HG03025 (cell line): ENCODE measurements around the gene GAS7.

Experiments used
- ATAC-seq: cut with Tn5 transposase; IDR thresholded peaks from one replicate; pipeline ENCODE4 v1.9.1; 2021; ENCODE audit warnings: mild to moderate bottlenecking, moderate library complexity; ENCODE audit not compliant: unreplicated experiment, low FRiP score

The GAS7 gene

DNA sequence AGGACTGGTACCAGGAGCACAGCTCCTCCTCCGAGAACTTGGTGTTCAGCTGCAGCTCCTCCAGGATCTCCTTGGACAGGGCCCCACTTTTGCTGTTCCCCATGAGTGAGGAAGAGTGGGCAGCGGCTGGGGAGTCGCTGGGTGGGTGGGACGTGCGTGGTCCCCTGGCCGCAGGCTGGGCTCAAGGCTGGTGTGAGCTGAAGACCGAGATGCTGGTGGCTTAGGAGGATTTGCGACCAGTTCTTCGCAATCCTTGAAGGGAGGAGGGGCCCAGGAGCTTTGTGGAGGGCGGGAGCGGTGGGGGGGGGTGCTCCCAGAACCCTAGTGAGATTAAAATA is 293.4 kb downstream of the GAS7 start, which contains the start of gene RCVRN:
RCVRN (minus strand) TSS at position 194 of the 338 bp plus-strand sequence; CDS start at position 103, 91 bp downstream.
- no peak for ATAC-seq

DNA sequence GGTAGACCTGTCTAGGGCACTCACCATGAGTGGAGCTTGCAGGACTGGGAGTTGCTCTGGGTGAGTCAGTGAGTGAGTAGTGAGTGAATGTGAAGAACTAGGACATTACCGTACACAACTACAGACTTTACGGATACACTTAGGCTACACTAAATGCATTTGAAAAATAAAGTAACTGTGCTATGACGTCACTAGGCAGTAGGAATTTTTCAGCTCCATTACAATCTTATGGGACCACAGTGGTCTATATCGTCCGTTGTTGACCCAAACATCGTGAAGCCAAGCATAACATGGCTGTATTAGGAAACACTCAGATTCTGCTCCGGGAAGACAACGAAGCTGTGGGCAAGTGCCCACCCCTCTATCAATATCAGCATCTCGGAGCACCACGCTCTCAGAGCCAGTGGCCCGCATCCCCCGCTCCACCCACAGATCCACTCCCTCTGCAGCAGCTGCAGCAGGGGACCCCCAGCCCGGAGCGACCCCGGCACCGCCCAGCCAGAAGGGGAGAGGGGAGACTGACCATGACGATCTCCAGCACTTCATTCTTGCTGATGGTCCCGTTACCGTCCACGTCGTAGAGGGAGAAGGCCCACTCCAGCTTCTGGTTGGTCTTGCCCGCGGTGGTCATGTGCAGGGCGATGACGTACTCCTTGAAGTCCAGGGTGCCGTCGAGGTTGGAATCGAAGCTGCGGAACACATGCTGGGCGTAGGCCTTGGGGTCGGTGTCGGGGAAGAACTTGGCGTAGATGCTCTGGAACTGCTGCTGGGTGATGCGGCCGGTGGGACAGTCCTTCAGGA is 293.9 kb downstream of the GAS7 start:
- no peak for ATAC-seq

DNA sequence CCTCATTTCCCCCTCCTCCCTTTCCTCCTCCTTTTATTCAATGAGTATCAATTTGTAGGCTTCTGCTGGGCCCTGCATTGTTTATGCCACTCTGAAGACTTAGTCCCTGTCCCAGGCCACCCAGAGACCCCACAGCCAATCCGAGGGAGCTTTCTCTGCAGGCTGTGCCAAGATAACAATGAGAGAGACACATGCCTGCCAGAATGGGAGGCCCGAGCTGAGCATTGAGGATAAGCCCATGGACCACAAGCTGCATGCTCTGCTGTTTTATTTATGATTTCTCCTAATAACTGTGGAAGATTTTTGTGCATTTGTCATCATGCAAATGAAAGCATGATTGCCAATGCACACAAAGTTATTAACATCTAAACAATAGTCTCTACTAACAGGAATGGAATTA is 296.3 kb downstream of the GAS7 start:
- no peak for ATAC-seq

DNA sequence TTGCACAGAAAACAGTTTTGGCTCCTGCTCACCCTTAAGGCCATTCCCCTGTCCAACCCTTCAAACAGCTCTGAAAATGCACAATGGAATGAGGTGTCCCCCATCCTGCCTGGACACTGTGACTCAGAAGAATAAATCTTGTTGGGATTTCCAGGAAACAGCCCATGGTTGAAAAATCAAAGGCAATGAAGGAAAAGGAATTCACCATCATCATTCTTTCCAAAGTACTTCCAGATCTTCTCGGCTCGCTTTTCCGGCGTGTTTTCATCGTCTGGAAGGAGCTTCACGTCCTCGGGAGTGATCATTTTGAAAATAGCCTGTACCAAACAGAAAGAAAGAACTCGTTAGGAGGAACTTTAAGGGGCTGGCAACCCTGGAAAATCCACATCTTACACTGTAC is 297.6 kb downstream of the GAS7 start:
- ATAC-seq, result no peak

DNA sequence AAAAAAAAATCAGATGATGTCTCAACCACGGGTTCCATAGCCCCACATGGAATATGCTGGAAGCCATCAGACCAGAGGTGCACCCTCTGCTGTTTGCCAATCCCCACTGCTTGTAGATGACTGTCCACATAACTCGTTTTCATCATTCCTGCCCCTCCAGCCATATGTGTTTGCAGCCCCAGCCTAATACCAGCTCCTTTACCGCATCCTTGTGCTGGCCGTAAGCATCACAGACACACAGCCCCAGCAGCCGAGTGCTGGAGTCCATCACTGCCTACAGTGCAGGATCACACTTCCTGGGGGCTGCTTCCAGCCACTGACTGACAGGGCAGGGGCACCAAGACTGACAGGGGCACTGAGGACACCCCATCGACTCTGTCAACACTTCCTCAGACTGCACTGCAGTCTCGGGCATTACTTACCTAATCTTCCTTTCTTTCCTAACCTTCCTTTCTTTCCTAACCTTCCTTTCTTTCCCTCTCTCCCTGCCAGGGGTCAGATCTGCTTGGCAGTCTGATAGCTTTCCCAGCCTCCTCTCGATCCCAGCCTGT is 298.3 kb downstream of the GAS7 start:
- ATAC-seq, result no peak

DNA sequence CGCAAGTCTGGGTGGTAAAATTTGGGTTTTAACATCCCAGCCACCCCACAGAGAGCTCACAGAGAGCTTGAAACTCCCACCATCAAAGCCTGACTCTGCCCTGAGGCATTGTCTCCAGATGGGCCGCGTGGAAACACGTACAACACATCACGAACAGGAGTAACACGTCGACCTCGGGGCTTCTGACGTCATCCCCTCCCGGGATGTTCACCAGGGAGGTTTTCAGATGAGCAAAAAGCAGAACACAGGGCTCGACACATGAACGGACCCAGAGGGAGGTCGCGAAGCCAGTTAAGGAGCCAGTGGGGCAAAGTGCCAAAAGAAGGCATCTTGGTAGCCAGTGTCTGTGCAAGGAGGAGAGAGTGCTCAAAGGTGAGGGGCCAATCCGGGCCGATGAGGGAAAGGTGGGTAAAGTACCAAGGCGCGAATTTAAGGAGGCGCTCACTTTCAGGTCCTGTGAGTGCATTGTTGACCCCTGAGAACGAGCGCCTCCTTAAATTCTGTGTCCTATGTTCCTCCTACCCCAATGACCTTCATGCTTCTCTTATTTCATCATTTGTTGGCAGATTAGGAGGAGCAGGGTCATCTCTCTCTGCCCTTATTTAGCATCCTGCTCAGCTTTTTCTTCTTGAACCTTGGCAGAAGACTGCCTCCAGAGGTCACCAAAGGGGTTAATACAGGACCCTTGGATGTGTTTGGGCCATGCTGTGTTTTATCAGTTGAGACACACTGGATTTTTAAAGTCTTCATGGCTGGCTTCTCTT is 298.9 kb downstream of the GAS7 start:
- no peak for ATAC-seq

DNA sequence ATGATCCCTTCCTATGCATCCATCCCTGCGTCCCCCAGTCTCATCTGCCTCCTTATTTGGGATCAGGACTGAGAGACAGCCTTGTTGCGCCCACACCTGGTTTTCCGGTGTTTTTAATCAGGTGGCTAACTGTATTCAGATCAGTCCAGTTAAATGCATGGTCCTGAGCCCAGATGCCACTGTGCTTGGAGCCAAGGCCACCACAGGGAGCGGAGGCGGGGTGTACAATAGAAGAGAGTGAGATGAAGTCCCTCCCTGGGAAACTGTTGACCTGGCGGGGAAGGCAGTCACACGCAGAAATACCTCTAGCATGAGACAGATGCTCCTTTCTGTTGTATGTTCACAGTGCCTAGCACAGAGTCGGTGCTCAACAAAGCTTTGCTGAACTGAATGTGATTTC is 299.6 kb downstream of the GAS7 start:
- no peak for ATAC-seq

DNA sequence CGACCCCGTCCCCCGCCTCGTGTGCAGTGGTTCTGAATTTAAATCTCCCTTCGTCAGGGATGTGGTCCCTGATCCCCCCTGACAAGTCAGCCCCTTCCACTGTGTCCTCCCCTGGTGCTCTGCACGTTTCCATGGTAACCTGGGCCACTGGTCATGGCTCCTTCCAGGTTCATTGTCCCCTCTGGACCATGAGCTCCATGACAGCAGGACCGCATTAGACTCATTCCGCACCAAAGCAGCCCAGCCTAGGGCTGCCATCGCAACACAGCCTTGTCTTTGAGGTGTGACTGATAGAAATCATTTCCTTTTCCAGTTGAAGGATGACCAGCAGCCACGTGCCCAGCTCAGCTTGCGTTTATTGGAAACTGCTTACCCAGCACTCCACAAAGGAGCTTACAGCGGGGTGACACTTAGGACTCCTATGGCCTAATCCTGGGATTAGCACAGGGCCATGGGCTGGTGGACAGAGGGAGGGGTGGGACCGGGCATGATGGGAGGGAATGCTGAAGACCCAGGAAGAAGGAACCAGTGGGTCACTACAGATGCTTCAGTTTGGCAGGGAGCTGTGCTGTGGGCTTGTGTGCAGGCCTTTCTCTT is 300.9 kb downstream of the GAS7 start:
- ATAC-seq, result no peak

DNA sequence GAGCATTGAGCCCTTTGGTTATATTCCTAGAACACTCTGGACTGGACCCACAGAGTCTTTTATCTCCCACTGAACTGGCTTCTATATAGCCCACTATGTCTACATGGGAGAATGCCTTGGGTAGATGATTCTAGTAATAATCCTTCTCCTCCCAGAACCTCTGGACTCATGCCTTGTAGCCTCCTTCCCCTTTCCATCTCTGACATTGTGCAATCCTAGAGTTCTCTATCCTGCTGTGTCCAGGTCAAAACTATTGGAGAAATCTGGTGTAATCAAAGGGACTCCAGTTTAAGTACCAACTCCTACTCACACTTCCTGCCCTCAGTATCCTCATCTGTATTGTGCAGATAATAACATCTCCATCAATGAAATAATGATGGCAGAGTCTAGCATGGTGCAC is 302.5 kb downstream of the GAS7 start:
- no peak for ATAC-seq

DNA sequence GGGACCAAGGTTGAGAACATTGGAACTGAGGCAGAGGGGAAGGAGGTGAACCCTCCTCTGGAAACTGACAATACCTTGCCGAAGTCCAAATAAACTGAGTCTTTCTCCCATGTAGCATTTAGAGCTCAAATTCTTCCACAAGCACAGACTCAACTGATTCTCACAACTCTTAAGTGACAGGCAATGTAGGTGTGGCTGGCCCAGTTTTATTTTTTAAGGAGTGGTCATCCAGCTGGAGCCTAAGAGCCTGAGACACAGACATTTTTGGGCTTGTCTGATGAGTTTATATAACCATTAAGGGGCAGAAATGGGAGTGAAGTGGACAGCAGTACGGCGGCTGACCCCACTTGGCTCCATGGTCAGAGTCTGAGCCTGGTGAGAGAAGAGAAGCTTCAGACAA is 304.2 kb downstream of the GAS7 start:
- ATAC-seq, result no peak

DNA sequence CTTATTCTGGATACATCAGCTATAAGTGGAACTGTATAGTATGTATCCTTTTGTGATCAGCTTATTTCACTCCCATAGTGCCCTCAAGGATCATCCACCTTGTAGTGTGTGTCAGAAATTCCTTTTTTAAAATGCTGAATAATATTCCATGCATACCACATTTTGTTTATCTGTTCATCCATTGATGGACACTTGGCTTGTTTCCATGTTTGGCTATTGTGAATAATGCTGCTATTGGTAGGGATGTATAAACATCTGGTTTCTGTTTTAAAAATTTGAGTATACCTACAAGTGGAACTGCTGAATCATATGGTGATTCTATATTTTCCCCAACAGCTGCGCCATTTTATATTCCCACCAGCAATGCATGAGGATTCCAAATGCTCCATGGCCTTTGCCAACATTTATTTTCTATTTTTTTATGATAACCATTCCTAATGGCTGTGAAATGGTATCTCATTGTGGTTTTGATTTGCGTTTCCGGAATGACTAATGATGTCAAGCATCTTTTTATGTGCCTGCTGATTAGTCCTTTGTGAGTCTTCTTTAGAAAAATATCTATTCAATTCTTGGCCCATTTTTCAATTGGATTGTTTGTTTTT is 304.9 kb downstream of the GAS7 start:
- no peak for ATAC-seq

DNA sequence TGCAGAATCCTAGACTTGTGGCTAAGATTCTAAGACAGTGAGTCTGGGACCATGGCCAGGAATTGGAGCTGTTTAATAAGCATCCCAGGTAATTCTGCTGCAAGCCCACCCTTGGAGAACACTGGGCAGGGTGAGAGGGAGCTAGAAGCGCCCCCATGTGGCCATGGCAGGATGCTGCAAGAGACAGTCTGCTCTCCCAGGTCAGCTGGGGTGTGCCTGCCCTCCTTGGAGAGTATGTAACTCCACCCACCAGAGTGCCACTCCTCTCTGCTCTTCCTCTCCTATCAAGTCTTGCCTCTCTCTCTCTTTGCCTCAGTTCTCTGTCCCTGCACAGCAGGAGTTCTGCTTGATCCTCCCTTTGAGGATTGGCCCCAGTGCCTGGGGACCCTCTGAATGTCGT is 308.3 kb downstream of the GAS7 start:
- no peak for ATAC-seq

DNA sequence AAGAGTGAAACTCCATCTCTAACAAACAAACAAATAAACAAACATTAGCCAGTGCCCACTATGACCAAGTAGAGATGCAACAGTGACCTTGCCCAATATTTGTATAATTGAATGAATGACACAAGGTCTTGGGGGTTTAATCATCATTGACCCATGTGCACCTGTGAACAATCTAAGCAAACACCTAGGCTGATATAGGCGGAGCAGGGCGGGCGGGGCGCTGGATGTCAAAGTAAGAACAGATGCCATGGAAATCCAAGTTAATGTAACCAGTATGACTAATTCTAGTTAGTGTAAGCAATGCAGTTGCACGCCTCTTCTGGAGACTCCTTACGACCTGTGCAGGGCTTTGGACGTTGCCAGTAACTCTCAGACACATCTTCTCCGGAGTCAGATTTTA is 310.9 kb downstream of the GAS7 start:
- no peak for ATAC-seq

DNA sequence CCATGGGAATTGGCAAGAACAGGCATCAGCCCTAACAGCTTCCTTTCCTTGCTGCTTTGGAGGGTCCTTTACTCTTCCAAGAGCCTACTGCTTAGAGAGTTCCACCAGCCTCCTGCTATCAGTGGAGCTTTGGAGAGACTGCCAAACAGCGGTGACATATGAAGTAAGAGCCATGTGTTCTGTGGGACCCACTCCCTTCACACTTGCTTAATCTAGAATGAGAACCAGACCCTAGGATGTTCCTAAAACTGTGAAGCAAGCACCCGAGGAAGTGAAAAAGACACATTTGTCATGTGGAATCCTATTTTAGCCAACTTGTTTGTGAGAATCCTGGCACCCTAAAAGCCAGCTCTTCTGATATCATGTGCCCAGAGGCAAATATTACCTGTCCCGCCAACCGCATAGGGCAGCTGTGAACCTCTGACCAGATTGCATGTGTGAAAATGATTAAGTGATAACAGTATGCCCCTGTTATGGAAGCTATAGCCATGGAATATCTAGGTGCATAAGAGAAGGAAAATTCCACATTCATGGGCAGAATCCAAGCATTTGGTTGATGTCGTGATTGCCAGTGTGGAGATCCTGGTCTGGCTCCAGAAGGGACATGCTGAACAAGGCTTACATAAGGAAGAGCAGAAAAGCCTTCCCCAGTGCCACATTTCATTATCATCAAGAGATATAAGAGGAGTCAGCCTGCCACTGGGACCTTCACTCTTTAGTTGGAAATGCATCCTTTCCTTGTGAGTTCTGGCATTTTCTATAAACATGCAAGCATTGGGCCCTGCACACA is 312.1 kb downstream of the GAS7 start:
- ATAC-seq, result no peak

DNA sequence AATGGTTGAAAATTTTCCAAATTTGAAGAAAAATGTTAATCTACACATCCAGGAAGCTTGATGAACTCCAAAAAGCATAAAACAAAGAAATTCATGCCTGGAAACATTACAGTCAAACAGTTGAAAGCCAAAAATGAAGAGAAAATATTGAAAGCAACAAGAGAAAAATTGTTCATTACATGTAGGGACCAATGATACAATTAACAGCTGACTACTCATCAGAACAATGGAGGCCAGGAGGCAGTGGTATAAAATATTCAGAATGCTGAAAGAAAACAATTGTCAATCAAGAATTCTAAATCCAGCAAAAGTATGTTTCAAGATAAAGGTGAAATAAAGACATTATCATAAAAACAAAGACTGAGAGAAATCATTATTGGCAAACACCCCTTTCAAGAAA is 315.0 kb downstream of the GAS7 start:
- no peak for ATAC-seq

DNA sequence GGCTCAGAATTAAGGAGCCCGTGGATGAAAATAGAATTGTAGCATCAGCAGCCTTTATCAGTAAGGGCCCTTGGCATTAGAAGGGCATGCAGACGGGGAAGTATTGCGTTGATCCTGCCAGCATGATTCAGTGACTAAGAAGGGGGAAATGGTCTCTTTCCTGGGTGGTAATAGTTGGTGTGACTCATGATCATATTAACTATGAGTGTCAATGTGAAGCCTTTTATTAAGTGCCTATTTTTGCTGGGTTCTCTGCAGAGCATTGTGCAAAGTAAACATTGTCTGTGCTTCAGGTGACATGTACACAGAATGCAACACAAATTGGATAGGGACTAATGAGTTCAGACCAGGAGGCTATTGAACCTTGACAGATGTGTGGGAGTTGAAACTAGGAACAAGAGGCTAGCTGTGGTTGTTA is 317.8 kb downstream of the GAS7 start:
- no peak for ATAC-seq

DNA sequence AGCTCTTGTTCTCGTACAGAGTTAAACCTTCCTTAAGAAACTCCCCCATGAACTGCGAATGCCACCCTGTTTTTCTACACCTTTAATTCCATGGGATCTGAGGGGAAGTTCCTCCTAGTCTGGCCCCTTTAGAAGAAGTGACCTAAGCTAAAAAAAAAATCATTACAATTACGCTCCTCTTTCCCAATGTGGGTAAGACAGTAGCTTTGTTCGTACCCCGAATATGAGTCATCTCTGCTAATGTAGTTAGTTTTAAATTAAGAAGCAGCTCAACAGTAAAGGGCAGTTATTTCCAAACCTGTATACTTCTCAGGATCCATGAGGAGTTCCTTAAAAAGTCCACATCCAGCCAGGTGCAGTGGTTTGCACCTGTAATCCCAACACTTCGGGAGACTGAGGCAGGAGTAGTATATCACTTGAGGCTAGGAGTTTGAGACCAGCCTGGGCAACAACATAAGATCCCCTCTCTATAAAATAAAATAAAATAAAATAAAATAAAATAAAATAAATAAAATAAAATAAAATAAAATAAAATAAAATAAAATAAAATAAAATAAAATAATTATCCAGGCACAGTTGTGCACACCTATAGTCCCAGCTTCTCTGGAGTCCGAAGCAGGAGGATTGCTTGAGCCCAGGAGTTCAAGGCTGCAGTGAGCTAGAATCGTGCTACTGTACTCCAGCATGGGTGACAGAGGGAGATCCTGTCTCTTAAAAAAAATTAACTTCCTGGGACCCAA is 319.4 kb downstream of the GAS7 start:
- no peak for ATAC-seq

DNA sequence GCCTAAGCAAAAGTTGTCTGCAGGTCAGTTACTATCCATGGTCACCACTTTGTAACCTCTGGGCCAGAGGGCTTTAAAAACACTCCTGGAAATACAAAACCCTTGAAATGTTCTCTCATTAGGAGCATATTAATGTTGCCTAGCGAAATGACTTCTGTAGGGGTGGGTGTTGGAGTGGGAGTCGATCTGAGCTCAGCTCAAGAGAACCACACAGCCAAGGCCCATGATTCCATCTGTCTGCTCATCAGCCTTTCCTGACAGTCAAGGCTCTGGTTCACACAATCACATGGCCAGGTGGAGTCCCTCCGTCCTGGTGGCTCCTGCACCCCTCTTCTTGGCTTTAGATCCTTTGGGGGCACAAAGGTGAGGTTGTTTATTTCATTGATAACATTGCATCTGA is 320.1 kb downstream of the GAS7 start:
- no peak for ATAC-seq

DNA sequence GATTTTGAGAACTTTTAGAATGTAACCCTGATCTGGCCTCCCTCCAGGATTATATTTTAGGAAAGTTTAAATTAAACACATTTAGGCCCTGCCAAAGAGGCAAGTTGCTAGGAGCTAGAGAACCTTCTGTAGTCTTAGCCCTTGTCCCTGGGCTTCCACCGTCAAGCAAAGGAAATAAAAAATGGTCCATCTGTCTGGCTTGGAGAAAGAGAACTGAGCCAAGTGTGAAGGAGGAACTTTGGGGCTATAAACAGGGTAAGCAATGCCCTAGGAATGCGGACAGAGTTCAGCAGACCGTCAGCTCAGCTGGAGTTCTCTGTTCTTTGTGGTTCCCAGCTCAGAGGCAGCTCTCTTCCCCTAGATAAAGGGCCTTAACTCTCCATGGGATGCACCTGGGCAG is 323.0 kb downstream of the GAS7 start:
- ATAC-seq, result no peak

DNA sequence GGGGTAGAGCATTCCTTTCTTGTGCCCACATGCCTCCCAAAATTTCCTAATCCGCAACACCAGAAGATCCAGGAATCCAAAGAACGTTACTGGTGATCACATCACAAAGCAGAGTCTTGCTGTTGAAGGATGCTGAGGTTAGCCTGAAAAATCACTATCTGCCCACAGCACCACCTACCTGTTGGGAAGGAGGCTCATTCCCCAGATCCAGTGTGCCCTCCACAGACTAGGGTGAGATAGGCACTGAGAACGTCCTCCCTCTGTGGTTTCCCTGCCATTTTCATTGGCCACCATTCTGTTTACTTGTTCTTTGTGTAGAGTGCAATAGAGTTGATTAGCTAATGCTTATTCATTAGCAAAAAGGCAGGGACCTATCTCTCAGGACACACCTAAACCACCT is 323.7 kb downstream of the GAS7 start:
- ATAC-seq, result no peak
